CD14-positive monocyte (primary cell): ENCODE data around the gene CTSE. TPM values are rescaled to one million over a fixed set of nuclear protein-coding genes. Genes with fewer than 3 reads are reported as not detected.

Experiments
- DNase-seq, 3 donors: peaks; one replicate each; pipeline ENCODE4 v3.0.0-alpha.2; 2011 to 2022
- H2AFZ ChIP-seq: 2 replicates; pipeline ENCODE4 v1.6.0; 2012; ENCODE audit warnings: mild to moderate bottlenecking, low read depth, low read length, inconsistent platforms; ENCODE audit not compliant: insufficient read depth, poor library complexity, severe bottlenecking
- H3K27ac ChIP-seq, 2 donors: 1 replicate in 1 of 2; 2 replicates in 1 of 2; pipeline ENCODE4 v1.5.1; 2012 to 2013; ENCODE audit warnings: low read length in 2 of 2, control low read depth in 1 of 2, inconsistent platforms in 1 of 2, low read depth in 1 of 2, mild to moderate bottlenecking in 1 of 2
- H3K27me3 ChIP-seq, 2 donors: one replicate each; pipeline versions ENCODE4 v1.6.0 to v1.6.1; 2011 to 2013; ENCODE audit warnings: low read length in 2 of 2; ENCODE audit not compliant: control insufficient read depth in 2 of 2, insufficient read depth in 2 of 2
- H3K36me3 ChIP-seq, 2 donors: replicated peaks in 1 of 2; 1 replicate in 1 of 2; 2 replicates in 1 of 2; pipeline versions ENCODE4 v1.5.1 to v1.6.1; 2012 to 2013; ENCODE audit warnings: low read length in 2 of 2, control low read depth in 1 of 2, inconsistent platforms in 1 of 2, mild to moderate bottlenecking in 1 of 2; ENCODE audit not compliant: insufficient read depth in 2 of 2, control insufficient read depth in 1 of 2
- H3K4me1 ChIP-seq, 2 donors: 1 replicate in 1 of 2; 2 replicates in 1 of 2; pipeline versions ENCODE4 v1.5.1 to v1.6.1; 2012 to 2013; ENCODE audit warnings: low read length in 2 of 2, control low read depth in 1 of 2, inconsistent platforms in 1 of 2, mild to moderate bottlenecking in 1 of 2, moderate library complexity in 1 of 2; ENCODE audit not compliant: insufficient read depth in 2 of 2, control insufficient read depth in 1 of 2
- H3K4me2 ChIP-seq: replicated peaks from 2 replicates; pipeline ENCODE3; 2012; ENCODE audit warnings: low read length, moderate library complexity, mild to moderate bottlenecking; ENCODE audit not compliant: poor library complexity, severe bottlenecking; ENCODE audit errors: extremely low read depth
- H3K4me3 ChIP-seq, 3 experiments: fragments of 200-600 bp in 1 of 3; sonication (generic) in 1 of 3; replicated peaks in 1 of 3; 1 replicate in 2 of 3; 2 replicates in 1 of 3; pipeline ENCODE4 v1.5.1; 2011 to 2013; ENCODE audit warnings: low read length in 3 of 3, mild to moderate bottlenecking in 3 of 3, control low read depth in 2 of 3, low read depth in 2 of 3, inconsistent platforms in 1 of 3, moderate library complexity in 1 of 3
- H3K79me2 ChIP-seq: 2 replicates; pipeline ENCODE4 v1.6.0; 2012; ENCODE audit warnings: mild to moderate bottlenecking, control low read depth, inconsistent platforms, low read length, moderate library complexity; ENCODE audit not compliant: insufficient read depth
- H3K9ac ChIP-seq: 2 replicates; pipeline ENCODE4 v1.6.0; 2017; ENCODE audit warnings: low read length, mild to moderate bottlenecking; ENCODE audit not compliant: insufficient read depth, poor library complexity, severe bottlenecking
- H3K9me3 ChIP-seq, 2 donors: replicated peaks in 1 of 2; 1 replicate in 1 of 2; 2 replicates in 1 of 2; pipeline versions ENCODE4 v1.5.1 to v1.6.1; 2012 to 2013; ENCODE audit warnings: low read length in 2 of 2, control low read depth in 1 of 2; ENCODE audit not compliant: control insufficient read depth in 1 of 2, insufficient read depth in 1 of 2
- H4K20me1 ChIP-seq: 2 replicates; pipeline ENCODE4 v1.6.0; 2012; ENCODE audit warnings: mild to moderate bottlenecking, low read length, control low read depth, moderate library complexity; ENCODE audit not compliant: insufficient read depth
- H3K27ac Mint-ChIP-seq, 7 donors: one replicate each; pipeline ENCODE4 v1.8.0; 2020; ENCODE audit warnings: mild to moderate bottlenecking in 7 of 7, mixed read lengths in 7 of 7, moderate library complexity in 6 of 7, inconsistent platforms in 2 of 7
- H3K27me3 Mint-ChIP-seq, 3 donors: one replicate each; pipeline ENCODE4 v1.8.0; 2021 to 2022; ENCODE audit warnings: low read depth in 3 of 3, mild to moderate bottlenecking in 3 of 3, mixed read lengths in 3 of 3, moderate library complexity in 3 of 3, inconsistent platforms in 1 of 3
- H3K36me3 Mint-ChIP-seq, 2 donors: one replicate each; pipeline ENCODE4 v1.8.0; 2020; ENCODE audit warnings: mixed read lengths in 2 of 2, inconsistent platforms in 1 of 2, mild to moderate bottlenecking in 1 of 2
- H3K4me1 Mint-ChIP-seq: one replicate; pipeline ENCODE4 v1.8.0; 2020; ENCODE audit warnings: mild to moderate bottlenecking, mixed read lengths
- H3K4me3 Mint-ChIP-seq, 2 donors: one replicate each; pipeline ENCODE4 v1.8.0; 2020; ENCODE audit warnings: mild to moderate bottlenecking in 2 of 2, mixed read lengths in 2 of 2, moderate library complexity in 1 of 2
- H3K9me3 Mint-ChIP-seq, 7 donors: one replicate each; pipeline ENCODE4 v1.8.0; 2020 to 2022; ENCODE audit warnings: mixed read lengths in 7 of 7, mild to moderate bottlenecking in 6 of 7, moderate library complexity in 6 of 7, inconsistent platforms in 2 of 7
- WGBS: methylation state at CpG from one replicate; pipeline ENCODE4 v1.1.5; 2013; ENCODE audit warnings: missing lambda C conversion rate; ENCODE audit not compliant: insufficient coverage; 5-methylcytosine and 5-hydroxymethylcytosine counted together
- intact Hi-C, 2 donors: fragments of 100-400 bp; cut with micrococcal nuclease; formaldehyde crosslinking; loops; one replicate each; pipeline versions ENCODE4 v1.15.0 to v1.15.1; 2023
- polyA plus RNA-seq, 3 donors: library from polyadenylated mRNA; depleted of rRNA in 1 of 3; unstranded in 2 of 3; stranded (reverse) in 1 of 3; fragments of 300-500 nt in 2 of 3; fragments of >200 nt in 1 of 3; fragmentation: Illumina TruSeq in 2 of 3; gene quantifications; 1 replicate in 2 of 3; 2 replicates in 1 of 3; pipeline ENCODE4 v1.2.3, GENCODE V29; 2012 to 2021
- TF ChIP-seq, protein P1 (sequence below): fragments of 200-600 bp; IDR thresholded peaks from one replicate; pipeline ENCODE4 v1.8.0; 2022; ENCODE audit warnings: antibody characterized with exemption, mild to moderate bottlenecking

Gene CTSE
- polyA plus RNA-seq, 3 donors = not detected

DNA sequence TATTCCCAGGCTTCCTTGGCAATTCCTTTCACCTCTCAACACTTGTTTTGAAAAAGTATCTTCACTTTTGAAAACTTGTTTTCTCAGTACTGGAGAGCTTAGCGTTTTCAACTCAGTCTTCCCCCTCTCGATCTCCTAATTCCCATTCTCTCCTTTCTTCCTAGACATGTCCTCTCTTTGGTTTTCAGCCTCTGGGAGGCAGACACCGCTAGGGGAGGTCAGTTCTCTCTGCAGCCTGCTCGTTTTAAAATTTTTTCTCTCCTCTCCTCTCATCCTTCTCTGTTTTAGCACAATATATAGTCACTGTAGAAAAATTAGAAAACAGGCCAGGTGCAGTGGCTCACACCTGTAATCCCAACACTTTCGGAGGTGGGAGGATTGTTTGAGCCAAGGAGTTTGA lies 16.6 kb upstream of the CTSE start:
- H3K9me3 Mint-ChIP-seq = peaks cover 0 to 3% (median 0%) of the 10 kb centered on the region in 7 donors
- H3K27ac ChIP-seq = no peak overlapping the region
- peaks cover 23% of the 10 kb centered on the region for H3K4me1 Mint-ChIP-seq
- no peaks in the 10 kb centered on the region for H3K27me3 ChIP-seq
- H3K4me1 ChIP-seq = peaks cover 14 to 19% of the 10 kb centered on the region in 2 donors
- H3K4me2 ChIP-seq = no peak overlapping the region
- no peaks in the 10 kb centered on the region for H3K36me3 Mint-ChIP-seq
- intact Hi-C loops = no loop called here
- H4K20me1 ChIP-seq = no peaks in the 10 kb centered on the region
- H3K4me3 ChIP-seq = no peak overlapping the region
- no peaks in the 10 kb centered on the region for H3K36me3 ChIP-seq
- no peaks in the 10 kb centered on the region for H3K79me2 ChIP-seq
- H3K9ac ChIP-seq = no peak overlapping the region
- no peak overlapping the region for H3K27ac Mint-ChIP-seq
- H3K27me3 Mint-ChIP-seq = peaks cover 2 to 5% (median 3%) of the 10 kb centered on the region in 3 donors
- H3K9me3 ChIP-seq = no peaks in the 10 kb centered on the region
- H3K4me3 Mint-ChIP-seq = no peak overlapping the region
- DNase-seq = no peak
- H2AFZ ChIP-seq = no peak overlapping the region
- TF ChIP-seq, protein P1, sequence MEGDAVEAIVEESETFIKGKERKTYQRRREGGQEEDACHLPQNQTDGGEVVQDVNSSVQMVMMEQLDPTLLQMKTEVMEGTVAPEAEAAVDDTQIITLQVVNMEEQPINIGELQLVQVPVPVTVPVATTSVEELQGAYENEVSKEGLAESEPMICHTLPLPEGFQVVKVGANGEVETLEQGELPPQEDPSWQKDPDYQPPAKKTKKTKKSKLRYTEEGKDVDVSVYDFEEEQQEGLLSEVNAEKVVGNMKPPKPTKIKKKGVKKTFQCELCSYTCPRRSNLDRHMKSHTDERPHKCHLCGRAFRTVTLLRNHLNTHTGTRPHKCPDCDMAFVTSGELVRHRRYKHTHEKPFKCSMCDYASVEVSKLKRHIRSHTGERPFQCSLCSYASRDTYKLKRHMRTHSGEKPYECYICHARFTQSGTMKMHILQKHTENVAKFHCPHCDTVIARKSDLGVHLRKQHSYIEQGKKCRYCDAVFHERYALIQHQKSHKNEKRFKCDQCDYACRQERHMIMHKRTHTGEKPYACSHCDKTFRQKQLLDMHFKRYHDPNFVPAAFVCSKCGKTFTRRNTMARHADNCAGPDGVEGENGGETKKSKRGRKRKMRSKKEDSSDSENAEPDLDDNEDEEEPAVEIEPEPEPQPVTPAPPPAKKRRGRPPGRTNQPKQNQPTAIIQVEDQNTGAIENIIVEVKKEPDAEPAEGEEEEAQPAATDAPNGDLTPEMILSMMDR = no peak
- WGBS = 100% methylated on average over 2 of the region's 5 CpGs

DNA sequence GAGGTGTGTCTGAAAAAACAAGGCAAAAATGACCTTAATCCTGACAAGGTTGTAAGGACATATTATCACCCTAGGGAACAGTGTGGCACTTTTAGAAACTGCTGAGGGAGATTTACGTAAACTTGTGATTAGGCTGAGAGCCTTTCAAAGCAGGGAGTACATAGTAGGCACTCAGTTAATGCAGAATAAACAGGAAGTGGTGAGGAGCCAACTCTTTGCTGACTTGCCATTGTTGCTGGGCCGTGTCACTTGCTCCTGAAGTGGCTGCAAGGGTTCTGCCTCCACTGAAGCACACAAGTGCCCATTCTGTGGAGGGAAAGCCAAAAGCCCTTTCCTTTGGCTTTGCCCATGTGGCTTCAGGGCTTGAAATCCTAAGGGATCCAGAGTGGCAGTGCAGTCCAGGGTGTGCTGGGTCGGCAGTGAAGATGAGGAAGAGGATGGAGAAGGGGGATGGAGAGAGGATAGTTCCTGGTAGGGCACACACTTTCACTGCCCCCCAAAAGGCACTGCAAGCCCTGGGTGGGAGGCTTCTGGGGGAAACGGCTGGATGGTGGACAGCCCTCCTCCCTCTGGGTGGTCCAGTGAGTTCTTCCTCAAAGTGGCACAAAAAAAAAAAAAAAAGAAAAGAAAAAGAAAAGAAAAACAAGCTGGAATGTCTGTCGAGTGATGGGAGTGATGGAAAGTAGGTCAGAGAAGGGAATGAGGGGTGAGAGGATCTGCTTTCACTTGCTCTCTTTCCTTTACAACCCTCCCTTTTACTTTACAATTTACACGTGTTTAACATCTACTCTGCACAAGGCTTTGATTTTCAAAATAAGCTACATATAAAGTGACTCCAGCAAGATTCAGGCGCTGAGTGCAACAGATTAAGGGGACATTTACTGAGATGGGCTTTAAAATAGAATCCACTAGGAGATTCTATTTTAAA lies 15.6 kb upstream of the CTSE start:
- H3K36me3 Mint-ChIP-seq = no peaks in the 10 kb centered on the region
- TF ChIP-seq, protein P1 = no peak
- Histone ChIP-seq H3K27me3 (no peaks in the 10 kb centered on the region), H2AFZ (peak overlapping the region; percentile 68), H3K4me3 (peak overlapping the region in 1 of 3 experiments; percentile 19), H3K4me2 (peak overlapping the region; percentile 41), H3K4me1 (peaks cover 22 to 27% of the 10 kb centered on the region in 2 donors), H3K27ac (no peak overlapping the region), H3K9me3 (no peaks in the 10 kb centered on the region), H3K79me2 (no peaks in the 10 kb centered on the region), H3K9ac (no peak overlapping the region), H3K36me3 (no peaks in the 10 kb centered on the region), H4K20me1 (no peaks in the 10 kb centered on the region)
- 21% methylated on average over 2 of the region's 7 CpGs for WGBS
- H3K4me3 Mint-ChIP-seq = peak overlapping the region in 1 of 2 donors; percentile 71
- peak overlapping the region in 2 of 7 donors; percentile 12 to 81 for H3K27ac Mint-ChIP-seq
- peaks cover 34% of the 10 kb centered on the region for H3K4me1 Mint-ChIP-seq
- intact Hi-C loops = loop anchor here in 1 of 2 donors (10.0 kb wide), 1 partner anchor 55 kb away; no protein-coding TSS in a partner anchor
- peaks cover 0 to 3% (median 0%) of the 10 kb centered on the region in 7 donors for H3K9me3 Mint-ChIP-seq
- H3K27me3 Mint-ChIP-seq = peaks cover 5 to 7% (median 6%) of the 10 kb centered on the region in 3 donors
- DNase-seq = peak in 2 of 3 donors; percentile 27 to 41
